Trophoblast cell (in vitro differentiated cells and primary cell): ENCODE results near the gene BICC1.

ENCODE experiments used
- DNase-seq, 2 donors: peaks; one replicate each; pipeline ENCODE4 v3.0.0-alpha.2; 2016
- H2AFZ ChIP-seq: 2 replicates; pipeline ENCODE4 v1.6.1; 2013; ENCODE audit warnings: low read length, moderate library complexity, mild to moderate bottlenecking; ENCODE audit not compliant: insufficient read depth, poor library complexity
- H2AK5ac ChIP-seq: 2 replicates; pipeline ENCODE4 v1.6.1; 2013; ENCODE audit warnings: mild to moderate bottlenecking, low read length
- H2BK120ac ChIP-seq: 2 replicates; pipeline ENCODE4 v1.6.1; 2013; ENCODE audit warnings: low read length, mild to moderate bottlenecking, moderate library complexity; ENCODE audit not compliant: insufficient read depth, poor library complexity
- H2BK12ac ChIP-seq: 2 replicates; pipeline ENCODE4 v1.6.1; 2013; ENCODE audit warnings: mild to moderate bottlenecking, low read length, moderate library complexity
- H2BK5ac ChIP-seq: 2 replicates; pipeline ENCODE4 v1.6.1; 2013; ENCODE audit warnings: low read length, low read depth, moderate library complexity, mild to moderate bottlenecking; ENCODE audit not compliant: poor library complexity
- H3K14ac ChIP-seq: 2 replicates; pipeline ENCODE4 v1.6.1; 2013; ENCODE audit warnings: mild to moderate bottlenecking, low read length
- H3K18ac ChIP-seq: 2 replicates; pipeline ENCODE4 v1.6.1; 2013; ENCODE audit warnings: mild to moderate bottlenecking, low read length
- H3K23ac ChIP-seq: 2 replicates; pipeline ENCODE4 v1.6.1; 2013; ENCODE audit warnings: low read length
- H3K27ac ChIP-seq: 2 replicates; pipeline ENCODE4 v1.5.1; 2013; ENCODE audit warnings: low read depth, mild to moderate bottlenecking, inconsistent platforms, low read length, moderate library complexity
- H3K27me3 ChIP-seq: 2 replicates; pipeline ENCODE4 v1.6.1; 2013; ENCODE audit warnings: inconsistent platforms, mild to moderate bottlenecking, low read length, moderate library complexity; ENCODE audit not compliant: insufficient read depth
- H3K36me3 ChIP-seq, 2 experiments: 1 replicate in 1 of 2; 2 replicates in 1 of 2; pipeline ENCODE4 v1.6.1; 2013; ENCODE audit warnings: low read length in 2 of 2, mild to moderate bottlenecking in 2 of 2, moderate library complexity in 1 of 2; ENCODE audit not compliant: insufficient read depth in 2 of 2, control insufficient read depth in 1 of 2
- H3K4ac ChIP-seq: 2 replicates; pipeline ENCODE4 v1.6.1; 2013; ENCODE audit warnings: low read depth, mild to moderate bottlenecking, low read length, moderate library complexity
- H3K4me1 ChIP-seq, 2 experiments: 1 replicate in 1 of 2; 2 replicates in 1 of 2; pipeline ENCODE4 v1.6.1; 2013; ENCODE audit warnings: low read length in 2 of 2, mild to moderate bottlenecking in 2 of 2, moderate library complexity in 1 of 2; ENCODE audit not compliant: insufficient read depth in 2 of 2, control insufficient read depth in 1 of 2
- H3K4me2 ChIP-seq: 2 replicates; pipeline ENCODE4 v1.6.1; 2013; ENCODE audit warnings: inconsistent platforms, mild to moderate bottlenecking, low read length, moderate library complexity
- H3K4me3 ChIP-seq: 2 replicates; pipeline ENCODE4 v1.5.1; 2013; ENCODE audit warnings: mild to moderate bottlenecking, low read depth, low read length, inconsistent platforms
- H3K79me1 ChIP-seq: one replicate; pipeline ENCODE4 v1.6.1; 2013; ENCODE audit warnings: low read length
- H3K79me2 ChIP-seq: 2 replicates; pipeline ENCODE4 v1.6.1; 2013; ENCODE audit warnings: low read length, mild to moderate bottlenecking; ENCODE audit not compliant: control insufficient read depth, insufficient read depth, poor library complexity
- H3K9ac ChIP-seq: 2 replicates; pipeline ENCODE4 v1.6.1; 2013; ENCODE audit warnings: mild to moderate bottlenecking, low read length
- H3K9me3 ChIP-seq: 2 replicates; pipeline ENCODE4 v1.6.1; 2013; ENCODE audit warnings: low read depth, mild to moderate bottlenecking, control low read depth, inconsistent platforms, low read length; ENCODE audit not compliant: insufficient read depth
- H4K12ac ChIP-seq: 2 replicates; pipeline ENCODE4 v1.6.1; 2013; ENCODE audit warnings: low read depth, mild to moderate bottlenecking, low read length, moderate library complexity
- H4K8ac ChIP-seq: 2 replicates; pipeline ENCODE4 v1.6.1; 2013; ENCODE audit warnings: low read depth, mild to moderate bottlenecking, low read length, moderate library complexity
- H4K91ac ChIP-seq: one replicate; pipeline ENCODE4 v1.6.1; 2013; ENCODE audit warnings: low read depth, mild to moderate bottlenecking, low read length, moderate library complexity
- WGBS: extraction: QIAGEN DNeasy Blood & Tissue Kit; methylation state at CpG from one replicate; pipeline ENCODE4 v1.1.7; 2013; ENCODE audit warnings: missing lambda C conversion rate; ENCODE audit not compliant: insufficient read length, insufficient coverage; ENCODE audit errors: extremely low coverage; 5-methylcytosine and 5-hydroxymethylcytosine counted together

BICC1 gene

DNA sequence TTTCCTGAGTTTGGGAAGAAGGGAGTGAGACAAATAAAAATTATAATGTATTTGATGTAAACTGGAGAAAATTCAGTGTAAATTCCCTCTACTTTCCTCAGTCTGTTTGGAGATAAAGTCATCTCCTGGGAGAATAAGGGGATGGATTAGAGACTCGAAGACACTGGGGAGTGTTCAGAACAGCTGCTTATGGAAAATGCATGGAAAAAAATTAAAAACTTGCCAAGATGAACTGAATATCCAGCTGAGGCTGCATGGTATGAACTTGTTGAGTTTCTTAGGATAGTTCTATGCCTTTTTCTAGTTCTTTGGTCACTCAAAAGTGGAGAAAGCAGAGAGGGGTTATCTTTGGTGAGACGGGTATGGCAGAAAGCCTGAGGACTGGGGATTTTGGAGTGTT lies 210.5 kb downstream of the BICC1 start:
- Histone ChIP-seq H3K27me3 (no peaks in the 10 kb centered on the region), H3K4me1 (no peaks in the 10 kb centered on the region), H3K79me2 (no peaks in the 10 kb centered on the region), H2BK5ac (no peak overlapping the region), H2AK5ac (no peak overlapping the region), H4K91ac (no peak overlapping the region), H2BK120ac (no peak overlapping the region), H2AFZ (no peak overlapping the region), H3K79me1 (no peaks in the 10 kb centered on the region), H3K14ac (no peak overlapping the region), H3K23ac (no peak overlapping the region), H2BK12ac (no peak overlapping the region), H3K4me3 (no peak overlapping the region), H3K9me3 (no peaks in the 10 kb centered on the region), H4K8ac (no peak overlapping the region), H3K27ac (no peak overlapping the region), H3K4ac (no peak overlapping the region), H3K36me3 (no peaks in the 10 kb centered on the region), H3K18ac (no peak overlapping the region), H3K4me2 (no peak overlapping the region), H3K9ac (no peak overlapping the region), H4K12ac (no peak overlapping the region)
- DNase-seq, result no peak
- WGBS, result no CpG with 5 or more reads among the region's 2 CpGs

DNA sequence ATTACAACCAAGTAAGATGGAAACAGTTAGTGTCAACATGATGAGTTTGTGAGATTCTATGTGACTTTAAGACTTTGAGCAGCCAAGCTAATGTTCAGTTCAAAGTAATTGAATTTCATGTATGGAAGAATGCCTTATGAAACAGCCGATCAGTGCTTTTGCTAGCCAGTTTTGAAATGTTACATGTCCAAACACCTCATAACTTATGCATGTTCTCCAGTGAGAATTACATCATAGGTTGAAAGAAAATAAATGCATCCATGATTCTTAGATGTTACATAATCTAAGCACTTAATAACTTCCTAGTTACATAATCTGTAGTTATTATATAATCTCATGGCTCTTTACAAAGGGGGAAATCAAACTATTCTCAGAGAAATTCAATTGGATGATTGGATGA lies 211.3 kb downstream of the BICC1 start:
- no CpG with 5 or more reads among the region's 1 CpG for WGBS
- Histone ChIP-seq H2AFZ (no peak overlapping the region), H2AK5ac (no peak overlapping the region), H3K79me1 (no peaks in the 10 kb centered on the region), H3K4me3 (no peak overlapping the region), H3K4me2 (no peak overlapping the region), H3K4me1 (no peaks in the 10 kb centered on the region), H3K9ac (no peak overlapping the region), H4K91ac (no peak overlapping the region), H4K12ac (no peak overlapping the region), H4K8ac (no peak overlapping the region), H2BK12ac (no peak overlapping the region), H3K79me2 (no peaks in the 10 kb centered on the region), H3K27me3 (no peaks in the 10 kb centered on the region), H2BK5ac (no peak overlapping the region), H3K23ac (no peak overlapping the region), H2BK120ac (no peak overlapping the region), H3K27ac (no peak overlapping the region), H3K14ac (no peak overlapping the region), H3K9me3 (no peaks in the 10 kb centered on the region), H3K4ac (no peak overlapping the region), H3K36me3 (no peaks in the 10 kb centered on the region), H3K18ac (no peak overlapping the region)
- DNase-seq, result no peak

DNA sequence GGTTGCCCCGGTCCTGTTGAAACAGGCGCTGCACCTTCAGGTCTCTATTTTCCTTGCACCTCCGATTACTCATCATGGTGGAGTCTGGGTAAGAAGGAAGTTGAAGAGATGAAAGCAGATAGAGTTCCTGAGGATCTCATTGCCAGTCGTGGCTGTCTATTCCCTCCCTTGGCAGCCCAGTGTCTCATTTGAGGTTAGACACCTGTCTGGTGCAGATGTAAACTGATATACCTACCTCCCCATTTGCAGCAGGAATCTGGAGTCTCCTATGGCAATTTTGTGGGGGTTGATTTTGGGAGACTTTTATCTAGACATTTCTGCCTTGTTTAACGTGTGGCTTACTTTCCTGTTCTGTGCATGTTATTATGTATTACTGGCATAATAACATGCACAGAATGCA lies 212.1 kb downstream of the BICC1 start:
- H3K36me3 ChIP-seq, result no peaks in the 10 kb centered on the region
- no peak overlapping the region for H2AFZ ChIP-seq
- no peak overlapping the region for H4K8ac ChIP-seq
- no peak overlapping the region for H4K91ac ChIP-seq
- H2BK5ac ChIP-seq, result no peak overlapping the region
- H3K18ac ChIP-seq, result no peak overlapping the region
- H3K4ac ChIP-seq, result no peak overlapping the region
- H3K27ac ChIP-seq, result no peak overlapping the region
- no peaks in the 10 kb centered on the region for H3K79me1 ChIP-seq
- no peak overlapping the region for H2BK12ac ChIP-seq
- H3K9ac ChIP-seq, result no peak overlapping the region
- WGBS, result no CpG with 5 or more reads among the region's 5 CpGs
- H2AK5ac ChIP-seq, result no peak overlapping the region
- H3K4me2 ChIP-seq, result no peak overlapping the region
- H3K9me3 ChIP-seq, result no peaks in the 10 kb centered on the region
- H3K14ac ChIP-seq, result no peak overlapping the region
- no peak overlapping the region for H3K23ac ChIP-seq
- no peaks in the 10 kb centered on the region for H3K79me2 ChIP-seq
- H3K27me3 ChIP-seq, result no peaks in the 10 kb centered on the region
- no peak for DNase-seq
- H4K12ac ChIP-seq, result no peak overlapping the region
- no peak overlapping the region for H2BK120ac ChIP-seq
- no peaks in the 10 kb centered on the region for H3K4me1 ChIP-seq
- H3K4me3 ChIP-seq, result no peak overlapping the region

DNA sequence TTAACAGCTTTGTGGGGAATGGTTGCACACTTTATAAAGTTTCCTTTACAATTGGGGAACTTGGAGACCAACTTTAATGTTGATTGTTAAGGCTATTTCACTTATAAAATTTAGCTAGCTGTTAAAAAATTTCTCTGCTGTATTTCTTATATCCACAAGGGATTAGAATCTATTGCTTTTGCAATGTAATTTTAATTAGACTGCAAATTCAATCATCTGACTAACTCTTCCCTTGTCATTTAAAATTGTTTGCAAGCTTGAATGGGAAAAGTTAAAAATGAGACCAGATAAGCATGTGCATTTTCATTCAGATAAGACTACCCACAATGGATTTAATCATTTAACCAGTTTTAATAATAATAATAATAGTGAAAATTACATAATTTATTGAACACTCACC lies 213.2 kb downstream of the BICC1 start:
- no peak overlapping the region for H3K4me3 ChIP-seq
- H3K18ac ChIP-seq, result no peak overlapping the region
- no peak overlapping the region for H4K12ac ChIP-seq
- no peak overlapping the region for H3K27ac ChIP-seq
- H3K36me3 ChIP-seq, result no peaks in the 10 kb centered on the region
- no peak overlapping the region for H2BK5ac ChIP-seq
- H4K91ac ChIP-seq, result no peak overlapping the region
- H2BK120ac ChIP-seq, result no peak overlapping the region
- H3K14ac ChIP-seq, result no peak overlapping the region
- no peak overlapping the region for H3K23ac ChIP-seq
- no peak overlapping the region for H3K4ac ChIP-seq
- no peak overlapping the region for H4K8ac ChIP-seq
- no peaks in the 10 kb centered on the region for H3K79me2 ChIP-seq
- no peak overlapping the region for H3K9ac ChIP-seq
- peaks cover 4% of the 10 kb centered on the region for H3K9me3 ChIP-seq
- no peaks in the 10 kb centered on the region for H3K79me1 ChIP-seq
- H2BK12ac ChIP-seq, result no peak overlapping the region
- no peak overlapping the region for H3K4me2 ChIP-seq
- no peak overlapping the region for H2AFZ ChIP-seq
- no peaks in the 10 kb centered on the region for H3K27me3 ChIP-seq
- no peak overlapping the region for H2AK5ac ChIP-seq
- DNase-seq, result no peak
- no peaks in the 10 kb centered on the region for H3K4me1 ChIP-seq

DNA sequence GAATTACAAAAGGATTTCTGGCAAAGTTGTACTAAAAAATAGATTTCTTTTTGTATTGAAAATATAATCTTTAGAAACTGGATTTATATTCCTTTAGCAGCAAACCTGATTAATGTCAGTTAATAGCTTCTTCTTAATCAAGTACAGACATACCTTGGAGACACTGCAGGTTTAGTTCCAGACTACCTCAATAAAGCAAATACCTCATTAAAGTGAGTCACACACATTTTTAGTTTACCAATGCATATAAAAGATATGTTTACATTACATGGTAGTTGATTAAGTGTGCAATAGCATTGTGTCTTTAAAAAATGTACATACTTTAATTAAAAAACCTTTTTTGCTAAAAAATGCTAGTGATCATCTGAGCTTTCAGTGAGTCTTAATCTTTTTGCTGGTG lies 215.0 kb downstream of the BICC1 start:
- Histone ChIP-seq H4K8ac (no peak overlapping the region), H3K79me2 (no peaks in the 10 kb centered on the region), H3K79me1 (no peaks in the 10 kb centered on the region), H3K4me3 (no peak overlapping the region), H3K9me3 (peaks cover 4% of the 10 kb centered on the region), H4K91ac (no peak overlapping the region), H3K4me1 (no peaks in the 10 kb centered on the region), H2BK120ac (no peak overlapping the region), H3K14ac (no peak overlapping the region), H2BK12ac (no peak overlapping the region), H2BK5ac (no peak overlapping the region), H3K27ac (no peak overlapping the region), H2AK5ac (no peak overlapping the region), H4K12ac (no peak overlapping the region), H3K23ac (no peak overlapping the region), H3K27me3 (no peaks in the 10 kb centered on the region), H3K4me2 (no peak overlapping the region), H3K9ac (no peak overlapping the region), H3K18ac (no peak overlapping the region), H3K4ac (no peak overlapping the region), H3K36me3 (no peaks in the 10 kb centered on the region), H2AFZ (no peak overlapping the region)
- no peak for DNase-seq
